ENCODE data around the gene HMCN2. TPM values are rescaled to one million over a fixed set of nuclear protein-coding genes. Genes with fewer than 3 reads are reported as not detected.

The HMCN2 gene
- total RNA-seq, 4 donors from 2014 or later = 9.6 to 21.1 (median 15.5) TPM

- ATAC-seq = no peak
- H3K4me1 ChIP-seq = peaks cover 0 to 57% (median 10%) of the 10 kb centered on the region in 3 donors
- H3K27me3 ChIP-seq = no peaks in the 10 kb centered on the region
- WGBS, 2 donors (ENCODE audit: low coverage in 1 of 2) = 79 to 93% methylated on average over 3 of the region's 3 CpGs
- peaks cover 0 to 7% of the 10 kb centered on the region in 2 donors for H3K36me3 ChIP-seq
- TF ChIP-seq EP300 (IDR thresholded peaks at IDR 0.05) = no peak
- no peak for TF ChIP-seq POLR2AphosphoS5 (IDR thresholded peaks at IDR 0.05)
- no peak for TF ChIP-seq CTCF (IDR thresholded peaks at IDR 0.05)
- TF ChIP-seq POLR2A (IDR thresholded peaks at IDR 0.05) = no peak
- no peaks in the 10 kb centered on the region for H3K9me3 ChIP-seq
- H3K27ac ChIP-seq = peak overlapping the region in 2 of 4 donors; percentile 32 to 45
- H3K4me3 ChIP-seq = no peak overlapping the region
Measured at GRCh38 chr9:130239363-130239695, 26.2 kb upstream of the HMCN2 start.

- WGBS, 2 donors (ENCODE audit: low coverage in 1 of 2) = 64% methylated on average over 5 of the region's 9 CpGs; no CpG with 5 or more reads in 1 of the 2 donors
- H3K27me3 ChIP-seq = no peaks in the 10 kb centered on the region
- no peaks in the 10 kb centered on the region for H3K9me3 ChIP-seq
- H3K4me3 ChIP-seq = no peak overlapping the region
- peak overlapping the region in 3 of 4 donors; percentile 32 to 49 (median 45) for H3K27ac ChIP-seq
- peaks cover 0 to 56% (median 10%) of the 10 kb centered on the region in 3 donors for H3K4me1 ChIP-seq
- no peak for ATAC-seq
- TF ChIP-seq POLR2A (IDR thresholded peaks at IDR 0.05) (no peak), POLR2AphosphoS5 (IDR thresholded peaks at IDR 0.05) (no peak), CTCF (IDR thresholded peaks at IDR 0.05) (peak in 1 of 4 experiments; percentile 7), EP300 (IDR thresholded peaks at IDR 0.05) (no peak)
- peaks cover 0 to 3% of the 10 kb centered on the region in 2 donors for H3K36me3 ChIP-seq
Measured at GRCh38 chr9:130239741-130240241, 25.8 kb upstream of the HMCN2 start.

- Histone ChIP-seq H3K27ac (peak overlapping the region in 3 of 4 donors; percentile 32 to 49 (median 45)), H3K9me3 (no peaks in the 10 kb centered on the region), H3K4me3 (no peak overlapping the region), H3K36me3 (no peaks in the 10 kb centered on the region), H3K27me3 (no peaks in the 10 kb centered on the region), H3K4me1 (peaks cover 0 to 47% (median 8%) of the 10 kb centered on the region in 3 donors)
- WGBS, 2 donors (ENCODE audit: low coverage in 1 of 2) = 82 to 83% methylated on average over 4 to 5 of the region's 5 CpGs
- peak; percentile 77 for ATAC-seq
- peak; percentile 25 for TF ChIP-seq POLR2AphosphoS5 (IDR thresholded peaks at IDR 0.05)
- no peak for TF ChIP-seq CTCF (IDR thresholded peaks at IDR 0.05)
Measured at GRCh38 chr9:130240410-130241197, 25.0 kb upstream of the HMCN2 start.

- TF ChIP-seq POLR2AphosphoS5 (IDR thresholded peaks at IDR 0.05) = no peak
- TF ChIP-seq CTCF (IDR thresholded peaks at IDR 0.05) = no peak
- Histone ChIP-seq H3K4me1 (peaks cover 0 to 42% (median 2%) of the 10 kb centered on the region in 3 donors), H3K27ac (no peak overlapping the region), H3K27me3 (no peaks in the 10 kb centered on the region), H3K36me3 (no peaks in the 10 kb centered on the region), H3K4me3 (no peak overlapping the region), H3K9me3 (no peaks in the 10 kb centered on the region)
- no peak for ATAC-seq
- 100% methylated on average over 1 of the region's 1 CpG; no CpG with 5 or more reads in 1 of the 2 donors for WGBS, 2 donors (ENCODE audit: low coverage in 1 of 2)
Measured at GRCh38 chr9:130241198-130241535, 24.4 kb upstream of the HMCN2 start.
